ENCODE measurements around the gene ABCG2. TPM values are rescaled to one million over a fixed set of nuclear protein-coding genes. Genes with fewer than 3 reads are reported as not detected.

Gene ABCG2
- 51.2 and 55.5 TPM in 2 replicates for total RNA-seq (2014; rRNA removed; shearing (Covaris generic))

GRCh38 chr4:88158489-88159228 lies at the start of gene ABCG2:
TSS of gene ABCG2 (minus strand) at chr4:88158639. CDS start at chr4:88139995, 18,644 bp downstream.
- DNase-seq (ENCODE audit: low spot score), result peak; percentile 78

- DNase-seq (ENCODE audit: low spot score), result no peak
Measured at GRCh38 chr4:88208156-88208555, 49.7 kb upstream of the ABCG2 start.

GRCh38 chr4:88207171-88207570 lies 48.7 kb upstream of the ABCG2 start:
- DNase-seq (ENCODE audit: low spot score), result no peak

- DNase-seq (ENCODE audit: low spot score), result peak; percentile 20
Measured at GRCh38 chr4:88204882-88205281, 46.4 kb upstream of the ABCG2 start.

GRCh38 chr4:88202443-88202842 lies 44.0 kb upstream of the ABCG2 start:
- DNase-seq (ENCODE audit: low spot score), result no peak

GRCh38 chr4:88200186-88200585 lies 41.7 kb upstream of the ABCG2 start:
- no peak for DNase-seq (ENCODE audit: low spot score)

- no peak for DNase-seq (ENCODE audit: low spot score)
Measured at GRCh38 chr4:88196523-88197185, 38.2 kb upstream of the ABCG2 start.

- DNase-seq (ENCODE audit: low spot score), result no peak
Measured at GRCh38 chr4:88196013-88196365, 37.5 kb upstream of the ABCG2 start.

- peak; percentile 64 for DNase-seq (ENCODE audit: low spot score)
Measured at GRCh38 chr4:88195328-88196012, 37.0 kb upstream of the ABCG2 start.

GRCh38 chr4:88191404-88191803 lies 33.0 kb upstream of the ABCG2 start:
- peak; percentile 31 for DNase-seq (ENCODE audit: low spot score)

GRCh38 chr4:88189881-88190585 lies 31.6 kb upstream of the ABCG2 start:
- peak; percentile 62 for DNase-seq (ENCODE audit: low spot score)

- no peak for DNase-seq (ENCODE audit: low spot score)
Measured at GRCh38 chr4:88189418-88189738, 30.9 kb upstream of the ABCG2 start.

- peak; percentile 41 for DNase-seq (ENCODE audit: low spot score)
Measured at GRCh38 chr4:88188738-88189417, 30.4 kb upstream of the ABCG2 start.

GRCh38 chr4:88187766-88188165 lies 29.3 kb upstream of the ABCG2 start:
- DNase-seq (ENCODE audit: low spot score), result no peak

GRCh38 chr4:88185906-88186305 lies 27.5 kb upstream of the ABCG2 start:
- no peak for DNase-seq (ENCODE audit: low spot score)

- no peak for DNase-seq (ENCODE audit: low spot score)
Measured at GRCh38 chr4:88179261-88179660, 20.8 kb upstream of the ABCG2 start.

- DNase-seq (ENCODE audit: low spot score), result no peak
Measured at GRCh38 chr4:88178626-88179231, 20.3 kb upstream of the ABCG2 start.

GRCh38 chr4:88177983-88178625 lies 19.7 kb upstream of the ABCG2 start:
- DNase-seq (ENCODE audit: low spot score), result peak; percentile 66

GRCh38 chr4:88172987-88173386 lies 14.5 kb upstream of the ABCG2 start:
- no peak for DNase-seq (ENCODE audit: low spot score)

- no peak for DNase-seq (ENCODE audit: low spot score)
Measured at GRCh38 chr4:88171206-88171605, 12.8 kb upstream of the ABCG2 start.

GRCh38 chr4:88169298-88169697 lies 10.9 kb upstream of the ABCG2 start:
- DNase-seq (ENCODE audit: low spot score), result no peak
